GM12874 (cell line): ENCODE results near the gene FN1.

ENCODE experiments used
- CTCF ChIP-seq: IDR thresholded peaks from 2 replicates; pipeline ENCODE4 v1.5.1; 2011; ENCODE audit warnings: low read depth, mild to moderate bottlenecking, control low read depth, low read length, moderate library complexity; ENCODE audit not compliant: insufficient read depth

Gene FN1

GRCh38 chr2:215382011-215382410, 53.9 kb downstream of the FN1 start:
- no peak for TF ChIP-seq CTCF

- TF ChIP-seq CTCF, result no peak
Measured at GRCh38 chr2:215380699-215381098, 55.2 kb downstream of the FN1 start.

GRCh38 chr2:215379948-215380347, 55.9 kb downstream of the FN1 start:
- TF ChIP-seq CTCF, result no peak

GRCh38 chr2:215379039-215379438, 56.8 kb downstream of the FN1 start:
- TF ChIP-seq CTCF, result no peak

GRCh38 chr2:215378045-215378444, 57.8 kb downstream of the FN1 start:
- no peak for TF ChIP-seq CTCF

- no peak for TF ChIP-seq CTCF
Measured at GRCh38 chr2:215377283-215377682, 58.6 kb downstream of the FN1 start.

GRCh38 chr2:215376103-215376780, 59.6 kb downstream of the FN1 start:
- TF ChIP-seq CTCF, result no peak
